Mucosa of stomach (tissue), 1 donor: ENCODE results near the gene MARCHF7.
A peak's percentile ranks its signal among the peaks of the same experiment; 100 is the strongest.
"Not testable (repeated sequence)": the region's sequence is repeated elsewhere in the genome, so short reads cannot be mapped to it uniquely, and the experiment has no call there.

Experiments used
- H3K27me3 ChIP-seq: one replicate; pipeline ENCODE4 v1.7.0; 2013; ENCODE audit warnings: mild to moderate bottlenecking, low read length; ENCODE audit not compliant: control insufficient read depth, insufficient read depth
- H3K36me3 ChIP-seq: one replicate; pipeline ENCODE4 v1.7.0; 2013; ENCODE audit warnings: low read length; ENCODE audit not compliant: control insufficient read depth, insufficient read depth
- H3K4me1 ChIP-seq: one replicate; pipeline ENCODE4 v1.7.0; 2013; ENCODE audit warnings: mild to moderate bottlenecking, low read length; ENCODE audit not compliant: control insufficient read depth, insufficient read depth
- H3K4me3 ChIP-seq: one replicate; pipeline ENCODE4 v1.7.0; 2013; ENCODE audit warnings: low read length
- H3K9ac ChIP-seq: one replicate; pipeline ENCODE4 v1.7.0; 2013; ENCODE audit warnings: mild to moderate bottlenecking, low read length, moderate library complexity
- H3K9me3 ChIP-seq: one replicate; pipeline ENCODE4 v1.7.0; 2013; ENCODE audit warnings: mild to moderate bottlenecking, low read length, moderate library complexity; ENCODE audit not compliant: control insufficient read depth
- donor health status: Pancreatic carcinoma.

The MARCHF7 gene

DNA sequence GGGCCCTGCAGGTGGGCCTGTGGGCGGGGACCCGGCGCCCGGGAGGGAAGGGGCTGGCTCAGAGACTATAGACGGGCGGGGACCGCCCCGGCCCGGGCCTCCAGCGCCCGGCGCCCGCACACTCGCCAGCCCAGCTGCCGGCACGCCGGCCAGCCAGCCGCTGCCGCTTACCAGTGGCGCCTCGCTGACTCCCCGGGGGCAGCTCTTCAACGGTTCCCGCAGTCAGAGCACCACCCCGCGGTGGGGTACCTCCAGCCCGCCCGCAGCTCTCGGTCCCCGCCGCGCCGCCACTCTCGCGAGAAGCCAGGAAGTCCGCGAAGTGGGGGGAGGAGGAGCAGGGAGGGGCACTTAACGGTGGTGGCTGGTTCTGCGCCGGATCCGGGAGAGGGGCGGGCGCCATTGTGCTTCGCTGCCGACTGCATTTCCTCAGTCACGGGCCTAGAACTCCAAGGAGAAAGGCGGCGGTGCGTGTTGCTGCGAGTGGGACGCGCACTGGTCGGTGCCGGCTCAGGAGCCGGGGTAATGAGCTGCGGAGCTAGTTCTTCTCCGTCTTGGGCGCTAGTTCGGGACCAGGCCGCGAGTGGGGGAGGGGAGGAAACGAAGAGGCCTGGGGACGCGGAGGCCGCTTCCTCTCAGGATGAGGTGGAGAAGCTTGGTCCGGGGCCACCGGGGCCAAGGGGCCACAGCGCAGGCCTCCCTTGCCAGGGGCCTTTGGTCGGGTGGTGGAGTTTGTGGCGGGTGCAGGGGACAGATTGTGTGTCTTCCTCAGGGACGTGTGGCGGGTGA, at the start of gene MARCHF7:
MARCHF7 (plus strand) TSS at position 364 of the 786 bp plus-strand sequence. CDS start 16,517 bp downstream, outside the sequence.
- Histone ChIP-seq H3K9ac (peak within 1 kb of the TSS; percentile 100), H3K9me3 (no peaks in the 10 kb centered on the region), H3K36me3 (no peaks in the 10 kb centered on the region), H3K27me3 (no peaks in the 10 kb centered on the region), H3K4me1 (peaks cover 33% of the 10 kb centered on the region), H3K4me3 (peak within 1 kb of the TSS; percentile 97)

GRCh38 chr2:159667423-159667822, 44.9 kb upstream of the MARCHF7 start:
- H3K4me3 ChIP-seq, H3K9me3 ChIP-seq, H3K9ac ChIP-seq, H3K36me3 ChIP-seq, H3K27me3 ChIP-seq, H3K4me1 ChIP-seq: not testable (repeated sequence)

- Histone ChIP-seq H3K9me3 (no peaks in the 10 kb centered on the region), H3K27me3 (no peaks in the 10 kb centered on the region), H3K4me3 (no peak overlapping the region), H3K36me3 (no peaks in the 10 kb centered on the region), H3K9ac (no peak overlapping the region), H3K4me1 (no peaks in the 10 kb centered on the region)
These were observed 41.3 kb upstream of the MARCHF7 start for GRCh38 chr2:159671047-159671446.

GRCh38 chr2:159677654-159678053, 34.7 kb upstream of the MARCHF7 start:
- H3K36me3 ChIP-seq = no peaks in the 10 kb centered on the region
- no peaks in the 10 kb centered on the region for H3K27me3 ChIP-seq
- H3K4me1 ChIP-seq = no peaks in the 10 kb centered on the region
- no peaks in the 10 kb centered on the region for H3K9me3 ChIP-seq
- no peak overlapping the region for H3K9ac ChIP-seq
- H3K4me3 ChIP-seq = no peak overlapping the region

GRCh38 chr2:159680692-159681091, 31.6 kb upstream of the MARCHF7 start:
- Histone ChIP-seq H3K4me1 (no peaks in the 10 kb centered on the region), H3K27me3 (no peaks in the 10 kb centered on the region), H3K36me3 (no peaks in the 10 kb centered on the region), H3K9ac (no peak overlapping the region), H3K9me3 (no peaks in the 10 kb centered on the region), H3K4me3 (no peak overlapping the region)

DNA sequence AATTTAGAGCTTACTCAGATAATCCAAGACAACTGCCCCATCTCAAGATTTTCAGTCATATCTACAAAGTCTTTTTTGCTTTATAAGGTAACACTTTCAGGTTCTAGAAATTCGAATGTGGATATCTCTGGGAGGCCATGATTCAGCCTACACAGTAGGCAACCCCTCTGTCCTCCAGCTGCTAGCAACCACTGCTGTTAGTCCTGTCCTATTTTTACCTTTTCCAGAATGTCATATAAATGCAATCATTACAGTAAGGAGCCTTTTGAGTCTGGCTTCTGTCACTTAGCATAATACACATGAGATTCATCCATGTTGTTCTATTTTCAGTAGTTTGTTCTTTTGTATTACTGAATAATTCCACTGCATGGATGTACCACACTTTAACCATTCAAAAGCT, 28.5 kb upstream of the MARCHF7 start:
- Histone ChIP-seq H3K36me3 (no peaks in the 10 kb centered on the region), H3K27me3 (no peaks in the 10 kb centered on the region), H3K9ac (no peak overlapping the region), H3K4me3 (no peak overlapping the region), H3K4me1 (no peaks in the 10 kb centered on the region), H3K9me3 (no peaks in the 10 kb centered on the region)

- no peaks in the 10 kb centered on the region for H3K4me1 ChIP-seq
- no peaks in the 10 kb centered on the region for H3K36me3 ChIP-seq
- H3K27me3 ChIP-seq = no peaks in the 10 kb centered on the region
- H3K9ac ChIP-seq = no peak overlapping the region
- no peaks in the 10 kb centered on the region for H3K9me3 ChIP-seq
- no peak overlapping the region for H3K4me3 ChIP-seq
These were observed 27.5 kb upstream of the MARCHF7 start for GRCh38 chr2:159684796-159685195.

- no peak overlapping the region for H3K4me3 ChIP-seq
- no peaks in the 10 kb centered on the region for H3K36me3 ChIP-seq
- no peaks in the 10 kb centered on the region for H3K27me3 ChIP-seq
- H3K9me3 ChIP-seq = no peaks in the 10 kb centered on the region
- no peaks in the 10 kb centered on the region for H3K4me1 ChIP-seq
- H3K9ac ChIP-seq = no peak overlapping the region
These were observed 17.7 kb upstream of the MARCHF7 start for GRCh38 chr2:159694500-159695040.

- no peak overlapping the region for H3K9ac ChIP-seq
- H3K27me3 ChIP-seq = no peaks in the 10 kb centered on the region
- H3K36me3 ChIP-seq = no peaks in the 10 kb centered on the region
- H3K4me3 ChIP-seq = no peak overlapping the region
- no peaks in the 10 kb centered on the region for H3K4me1 ChIP-seq
- H3K9me3 ChIP-seq = no peaks in the 10 kb centered on the region
These were observed 16.4 kb upstream of the MARCHF7 start for GRCh38 chr2:159695795-159696448.

GRCh38 chr2:159703491-159703890, 8.8 kb upstream of the MARCHF7 start:
- H3K4me1 ChIP-seq = no peaks in the 10 kb centered on the region
- H3K27me3 ChIP-seq = no peaks in the 10 kb centered on the region
- H3K9ac ChIP-seq = no peak overlapping the region
- H3K36me3 ChIP-seq = no peaks in the 10 kb centered on the region
- H3K4me3 ChIP-seq = no peak overlapping the region
- no peaks in the 10 kb centered on the region for H3K9me3 ChIP-seq

DNA sequence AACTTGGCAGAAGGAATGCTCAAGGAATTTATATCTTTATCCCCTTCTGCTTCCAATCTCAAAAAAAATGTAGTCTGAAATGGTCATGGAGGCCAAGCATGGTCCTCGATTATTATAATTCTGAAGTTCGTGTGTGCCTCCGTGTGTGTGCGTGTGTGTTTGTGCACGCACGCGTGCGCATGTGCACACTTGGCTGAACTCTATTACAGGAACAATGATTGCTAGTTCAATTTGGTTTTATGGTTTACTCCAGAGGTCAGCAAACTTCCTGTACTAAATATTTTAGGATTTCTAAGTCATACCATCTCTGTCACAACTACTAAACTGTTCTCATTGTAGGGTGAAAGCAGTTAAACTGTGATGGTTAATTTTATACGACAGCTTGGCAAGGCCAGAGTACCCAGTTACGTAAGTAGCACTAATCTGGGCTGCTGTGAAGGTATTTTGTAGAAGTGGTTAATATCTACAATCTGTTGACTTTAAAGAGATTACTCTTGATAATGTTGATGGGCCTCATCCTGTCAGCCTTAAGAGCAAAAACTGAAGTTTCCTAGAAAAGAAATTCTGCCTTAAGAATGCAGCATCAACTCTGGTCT, 5.8 kb upstream of the MARCHF7 start:
- Histone ChIP-seq H3K9ac (no peak overlapping the region), H3K4me3 (no peak overlapping the region), H3K4me1 (peaks cover 5% of the 10 kb centered on the region), H3K9me3 (no peaks in the 10 kb centered on the region), H3K27me3 (no peaks in the 10 kb centered on the region), H3K36me3 (no peaks in the 10 kb centered on the region)
